HG03060 (cell line): ENCODE measurements around the gene GSTM4.
"Not testable (repeated sequence)": the region's sequence is repeated elsewhere in the genome, so short reads cannot be mapped to it uniquely, and the experiment has no call there.

Source experiments
- ATAC-seq: cut with Tn5 transposase; IDR thresholded peaks from one replicate; pipeline ENCODE4 v1.9.1; 2021; ENCODE audit warnings: low read depth, moderate number of reproducible peaks; ENCODE audit not compliant: unreplicated experiment

GSTM4 gene

DNA sequence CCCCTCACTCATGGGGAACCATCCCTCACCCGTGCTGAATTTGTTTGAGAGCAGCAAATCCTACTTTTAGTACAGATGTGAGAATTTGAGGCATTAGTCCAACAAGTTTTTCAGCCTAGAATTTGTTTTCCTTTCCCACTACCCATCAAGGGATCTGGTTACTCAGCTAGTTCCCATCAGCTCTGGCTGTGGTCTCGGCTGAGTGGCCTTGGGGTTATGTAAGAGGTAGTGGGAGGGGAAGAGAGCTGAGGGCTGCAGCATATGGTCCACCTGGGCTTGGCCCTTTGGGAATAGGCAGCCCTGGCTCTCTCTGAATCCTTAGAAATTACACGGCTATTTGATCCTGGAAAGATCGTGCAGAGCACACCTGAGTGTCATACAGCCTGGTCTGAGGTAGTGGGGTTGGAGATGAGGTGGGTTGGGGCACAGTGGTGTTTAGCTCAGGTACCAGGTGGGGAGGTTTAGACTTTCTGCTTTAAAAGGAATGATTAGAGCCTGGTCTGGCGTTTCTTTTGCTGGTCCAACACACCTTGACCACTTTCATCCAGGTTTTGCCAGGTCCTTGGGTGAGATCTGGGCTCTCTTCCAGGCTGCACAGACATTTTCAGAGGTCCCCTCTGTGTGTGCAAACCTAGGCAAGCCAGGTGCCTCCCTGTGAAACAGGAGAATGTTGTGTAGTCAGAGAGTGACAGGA, 4.2 kb downstream of the GSTM4 start:
- ATAC-seq = no peak

DNA sequence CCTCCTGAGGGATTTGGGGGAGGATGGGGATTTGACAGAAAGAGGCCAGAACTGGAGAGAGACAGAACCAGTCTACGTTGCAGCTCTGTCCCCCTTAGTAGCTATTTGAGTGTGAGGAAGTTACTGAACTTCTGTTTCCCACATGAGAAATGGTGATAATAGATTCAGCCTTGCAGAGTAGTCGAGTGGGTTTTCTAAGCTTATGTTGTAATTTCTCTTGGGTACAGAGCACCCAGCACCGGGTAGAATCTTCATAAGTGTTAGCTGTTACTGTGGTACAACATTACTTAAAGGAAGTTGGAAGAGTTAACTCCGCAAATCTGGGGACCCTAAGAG, 4.8 kb downstream of the GSTM4 start:
- ATAC-seq = not testable (repeated sequence)

- ATAC-seq = no peak
Observed at GRCh38 chr1:109661391-109661790, 5.5 kb downstream of the GSTM4 start.

GRCh38 chr1:109664671-109665070, 8.8 kb downstream of the GSTM4 start:
- no peak for ATAC-seq

GRCh38 chr1:109667452-109668122, 11.7 kb downstream of the GSTM4 start, which contains the start of gene GSTM2:
GSTM2 (plus strand) TSS chr1:109668057; CDS start chr1:109668116, 59 bp downstream.
- no peak for ATAC-seq

- ATAC-seq = no peak
Observed at GRCh38 chr1:109668123-109668775, 12.3 kb downstream of the GSTM4 start.

DNA sequence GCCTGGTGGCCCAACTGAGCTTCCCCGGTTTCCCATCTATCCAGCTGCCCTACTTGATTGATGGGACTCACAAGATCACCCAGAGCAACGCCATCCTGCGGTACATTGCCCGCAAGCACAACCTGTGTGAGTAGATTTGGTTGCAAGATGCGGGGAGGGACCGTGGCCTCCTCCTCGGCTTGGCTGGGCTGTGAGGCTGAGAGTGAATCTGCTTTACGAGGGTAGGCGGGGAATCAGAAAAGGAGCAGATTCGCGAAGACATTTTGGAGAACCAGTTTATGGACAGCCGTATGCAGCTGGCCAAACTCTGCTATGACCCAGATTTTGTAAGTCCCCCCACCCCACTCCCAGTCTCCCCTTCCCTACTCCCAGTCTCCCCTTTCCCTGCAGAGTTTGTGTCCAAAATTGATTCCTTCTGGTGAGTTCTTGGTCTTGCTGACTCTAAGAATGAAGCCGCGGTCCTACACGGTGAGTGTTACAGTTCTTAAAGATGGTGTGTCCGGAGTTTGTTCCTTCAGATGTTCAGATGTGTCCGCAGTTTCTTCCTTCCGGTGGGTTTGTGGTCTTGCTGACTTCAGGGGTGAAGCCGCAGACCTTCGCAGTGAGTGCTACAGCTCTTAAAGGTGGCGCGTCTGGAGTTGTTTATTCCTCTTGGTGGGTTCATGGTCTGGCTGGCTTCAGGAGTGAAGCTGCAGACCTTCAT, 13.5 kb downstream of the GSTM4 start:
- no peak for ATAC-seq

- ATAC-seq = not testable (repeated sequence)
Observed at GRCh38 chr1:109669949-109670302, 14.0 kb downstream of the GSTM4 start.

- ATAC-seq = no peak
Observed at GRCh38 chr1:109671067-109671466, 15.2 kb downstream of the GSTM4 start.

DNA sequence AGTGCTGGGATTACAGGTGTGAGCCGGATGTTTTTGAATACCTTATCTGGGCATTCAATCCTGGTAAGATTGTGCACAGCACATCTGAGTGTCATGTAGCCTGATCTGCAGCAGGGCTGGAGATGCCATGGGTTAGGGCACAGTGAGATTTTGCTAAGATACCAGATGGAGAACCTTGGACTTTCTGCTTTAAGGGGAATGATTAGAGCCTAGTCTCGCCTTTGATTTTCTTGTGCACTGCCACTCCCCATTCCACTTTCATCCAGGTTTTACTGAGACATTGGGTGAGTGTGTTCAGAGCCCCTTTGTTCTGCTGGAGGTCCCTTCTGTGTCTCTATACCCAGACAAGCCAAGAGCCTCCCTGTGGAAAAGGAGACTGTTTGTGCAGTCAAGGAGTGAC, 18.0 kb downstream of the GSTM4 start:
- not testable (repeated sequence) for ATAC-seq

DNA sequence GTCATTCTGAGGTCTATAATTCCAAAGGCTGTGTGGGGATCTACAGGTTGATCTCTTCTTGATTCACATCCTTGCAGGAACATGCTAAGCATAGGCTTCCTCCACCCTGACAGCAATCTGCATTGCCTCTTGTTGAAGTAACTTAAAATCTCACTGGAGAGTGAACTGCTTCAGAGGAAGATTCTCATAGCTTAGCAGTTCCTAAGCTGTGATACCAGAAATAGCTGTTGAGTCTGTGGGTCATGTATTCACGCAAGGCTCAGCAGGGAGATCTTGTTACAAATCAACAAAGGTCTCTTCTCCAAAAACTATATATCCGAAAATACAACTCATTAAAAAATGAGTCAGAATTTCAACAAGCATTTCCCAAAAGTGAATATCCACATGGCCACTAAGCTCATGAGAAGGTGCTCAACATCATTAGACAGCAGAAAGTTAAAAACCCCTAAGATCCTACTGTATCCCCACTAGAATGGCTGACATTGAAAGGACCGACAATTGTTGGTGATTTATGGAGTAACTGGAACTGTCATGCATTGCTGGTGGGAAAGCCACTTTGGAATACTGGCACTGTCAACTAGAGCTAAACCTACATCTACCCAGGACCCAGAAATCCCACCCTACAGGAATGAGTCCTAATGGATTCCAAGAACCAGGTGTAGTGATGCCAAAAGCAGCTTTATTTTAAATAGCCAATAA, 20.9 kb downstream of the GSTM4 start:
- ATAC-seq = not testable (repeated sequence)

DNA sequence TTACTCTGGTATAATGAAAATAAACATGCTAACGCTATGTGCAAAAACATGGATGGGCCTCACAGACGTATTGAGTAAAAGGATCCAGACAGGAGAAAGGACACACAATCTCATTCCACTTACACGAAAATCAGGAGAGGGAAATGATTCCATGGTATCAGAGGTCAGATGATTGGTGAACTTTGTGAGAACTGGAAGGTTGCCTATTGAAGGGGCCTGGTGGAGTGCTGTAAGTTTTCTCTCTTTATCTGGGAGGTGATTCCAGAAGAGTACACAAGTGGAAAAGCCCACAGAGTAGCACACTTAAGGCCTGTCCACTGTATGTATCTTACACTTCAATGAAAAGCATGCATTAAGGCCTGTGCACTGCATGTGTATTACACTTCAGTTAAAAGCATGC, 21.6 kb downstream of the GSTM4 start:
- no peak for ATAC-seq

DNA sequence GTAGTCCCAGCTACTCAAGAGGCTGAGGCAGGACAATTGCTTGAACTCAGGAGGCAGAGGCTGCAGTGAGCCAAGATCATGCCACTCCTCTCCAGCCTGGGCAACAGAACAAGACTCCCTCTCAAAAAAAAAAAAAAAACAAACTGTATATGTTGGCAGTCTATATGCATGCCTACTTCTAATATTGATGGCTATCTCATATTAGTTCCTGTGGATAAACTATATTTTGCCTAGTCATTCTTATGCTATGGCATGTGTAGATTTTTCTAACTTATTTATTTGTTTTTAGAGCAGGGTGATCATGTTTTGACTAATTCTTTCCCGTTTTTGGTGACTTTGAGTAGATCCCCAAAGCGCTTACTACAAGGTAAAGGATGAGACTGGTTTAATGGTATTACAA, 22.7 kb downstream of the GSTM4 start:
- ATAC-seq = not testable (repeated sequence)

DNA sequence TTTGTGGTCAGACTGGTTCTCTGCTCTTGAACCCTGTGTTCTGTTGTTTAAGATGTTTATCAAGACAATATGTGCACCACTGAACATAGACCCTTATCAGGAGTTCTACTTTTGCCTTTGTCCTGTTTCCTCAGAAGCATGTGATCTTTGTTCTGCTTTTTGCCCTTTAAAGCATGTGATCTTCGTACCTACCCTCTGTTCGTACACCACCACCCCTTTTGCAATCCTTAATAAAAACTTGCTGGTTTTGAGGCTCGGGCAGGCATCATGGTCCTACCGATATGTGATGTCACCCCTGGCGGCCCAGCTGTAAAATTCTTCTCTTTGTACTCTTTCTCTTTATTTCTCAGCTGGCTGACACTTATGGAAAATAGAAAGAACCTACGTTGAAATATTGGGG, 28.9 kb downstream of the GSTM4 start:
- not testable (repeated sequence) for ATAC-seq

DNA sequence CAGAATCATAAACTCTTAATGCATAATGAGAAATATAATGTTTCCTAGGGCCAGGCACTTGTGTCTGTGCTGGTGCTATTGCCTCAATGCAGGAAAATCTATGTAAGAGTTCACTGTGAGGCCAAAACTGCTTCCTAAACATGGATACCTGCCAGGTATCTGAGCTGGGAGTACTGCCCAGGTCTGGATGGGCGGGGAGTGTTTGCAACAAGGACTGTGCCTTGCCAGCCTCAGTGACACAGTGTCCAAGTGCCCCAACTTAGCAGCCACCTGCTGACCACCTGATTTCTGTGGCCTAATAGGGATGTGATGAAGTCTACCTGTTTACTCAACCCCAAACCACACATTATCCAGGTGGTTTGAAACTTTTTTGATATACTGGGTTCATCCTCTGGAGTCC, 29.5 kb downstream of the GSTM4 start:
- not testable (repeated sequence) for ATAC-seq

- not testable (repeated sequence) for ATAC-seq
Observed at GRCh38 chr1:109685890-109686289, 30.0 kb downstream of the GSTM4 start.

DNA sequence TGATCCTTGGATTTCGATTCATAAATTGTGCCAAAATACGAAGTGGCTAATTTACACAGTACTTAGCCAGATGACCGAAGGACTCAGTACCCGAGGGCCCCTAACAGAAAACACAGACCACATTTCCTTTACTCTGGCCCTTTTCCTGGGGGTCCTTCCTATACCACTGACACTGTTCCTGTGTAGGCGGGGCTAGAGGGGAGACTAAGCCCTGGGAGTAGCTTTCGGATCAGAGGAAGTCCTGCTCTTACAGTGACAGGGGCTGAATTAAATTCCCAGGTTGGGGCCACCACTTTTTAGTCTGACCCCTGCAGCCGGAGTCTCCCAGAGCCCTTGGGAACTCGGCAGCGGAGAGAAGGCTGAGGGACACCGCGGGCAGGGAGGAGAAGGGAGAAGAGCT, 31.2 kb downstream of the GSTM4 start:
- not testable (repeated sequence) for ATAC-seq

GRCh38 chr1:109687641-109688499, 32.0 kb downstream of the GSTM4 start, which contains the start of gene GSTM1:
GSTM1 (plus strand) TSS chr1:109687817; CDS start chr1:109687874, 57 bp downstream.
- ATAC-seq = no peak

GRCh38 chr1:109689844-109690405, 34.0 kb downstream of the GSTM4 start:
- no peak for ATAC-seq
